ENCODE measurements around the gene CREBBP.

CREBBP gene

DNA sequence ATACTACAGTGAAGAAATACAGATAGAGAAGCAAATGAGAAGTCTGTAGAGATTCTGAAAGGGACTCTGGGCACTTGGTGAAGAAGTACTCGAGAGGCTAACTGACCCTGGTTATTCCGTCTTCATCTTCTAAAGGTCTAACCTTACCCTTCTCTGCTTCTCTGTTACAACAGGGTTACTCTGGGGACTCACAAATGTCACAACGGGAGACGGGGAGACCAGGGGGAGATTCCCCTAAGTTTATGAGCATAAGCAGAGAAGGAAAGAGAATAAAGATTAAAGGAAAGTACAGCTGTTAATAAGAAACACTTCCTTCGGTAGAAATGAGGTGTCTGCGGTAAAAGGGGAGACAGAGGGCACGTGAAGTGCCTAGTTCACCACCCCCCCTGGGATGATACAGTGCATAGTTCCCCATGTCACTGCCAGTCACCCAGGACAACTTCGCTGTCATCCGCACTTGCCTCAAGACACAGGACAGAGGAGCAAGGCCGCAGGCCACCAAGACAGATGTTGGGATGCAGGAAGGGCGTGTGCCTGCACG lies 88.0 kb downstream of the CREBBP start:
- DNase-seq = no peak

DNA sequence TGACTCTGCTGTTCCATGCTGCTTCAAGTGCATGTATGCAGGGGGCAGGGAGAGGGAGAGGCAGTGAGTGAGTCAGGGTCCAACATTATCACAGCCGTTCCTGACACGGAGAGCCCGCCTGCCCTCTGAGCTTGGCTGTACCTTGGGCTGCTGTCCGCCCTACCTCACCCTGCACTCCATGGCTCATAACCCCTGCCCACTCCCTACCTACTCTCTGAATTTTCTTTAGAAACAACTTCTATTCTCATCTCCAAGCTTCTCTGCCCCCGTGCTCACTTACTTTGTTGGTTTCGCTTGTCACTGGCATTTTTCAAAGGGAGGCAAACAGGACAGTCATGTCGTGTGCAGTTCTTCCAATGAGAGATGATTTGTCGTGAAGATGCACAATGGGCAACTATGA lies 88.8 kb downstream of the CREBBP start:
- DNase-seq = no peak

DNA sequence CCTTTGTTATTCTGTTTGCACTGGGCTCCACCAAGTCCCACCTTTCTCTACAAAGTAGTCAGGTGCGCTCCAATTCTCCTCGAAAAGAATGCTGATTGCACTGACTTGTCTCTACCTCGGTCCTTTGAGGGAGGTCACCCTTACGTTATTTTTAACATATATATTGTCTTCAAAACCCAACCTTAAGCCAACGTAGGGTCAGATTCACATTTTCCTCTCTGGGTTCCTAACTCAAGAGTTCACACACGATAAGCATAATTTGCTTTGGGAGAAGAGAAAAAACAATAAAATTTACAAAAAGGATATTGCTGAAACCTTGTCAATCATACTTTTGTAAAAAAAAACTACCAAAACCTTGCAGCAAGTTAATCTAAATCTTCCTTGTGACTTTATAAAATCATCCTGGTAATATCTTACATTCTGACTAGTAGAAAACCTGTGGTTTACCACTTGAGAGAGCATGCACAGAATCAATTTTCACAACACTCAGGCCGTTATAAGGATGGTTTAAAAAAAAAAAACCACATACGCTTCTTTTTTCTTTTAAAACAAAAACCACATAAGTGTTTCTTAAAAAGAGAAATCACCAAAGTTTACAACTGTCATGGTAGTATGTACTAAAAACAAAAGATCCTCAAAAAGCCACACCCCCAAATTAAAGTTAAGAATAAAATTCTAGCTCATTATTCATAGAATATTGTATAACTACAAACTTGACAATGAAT lies 91.0 kb downstream of the CREBBP start:
- no peak for DNase-seq

DNA sequence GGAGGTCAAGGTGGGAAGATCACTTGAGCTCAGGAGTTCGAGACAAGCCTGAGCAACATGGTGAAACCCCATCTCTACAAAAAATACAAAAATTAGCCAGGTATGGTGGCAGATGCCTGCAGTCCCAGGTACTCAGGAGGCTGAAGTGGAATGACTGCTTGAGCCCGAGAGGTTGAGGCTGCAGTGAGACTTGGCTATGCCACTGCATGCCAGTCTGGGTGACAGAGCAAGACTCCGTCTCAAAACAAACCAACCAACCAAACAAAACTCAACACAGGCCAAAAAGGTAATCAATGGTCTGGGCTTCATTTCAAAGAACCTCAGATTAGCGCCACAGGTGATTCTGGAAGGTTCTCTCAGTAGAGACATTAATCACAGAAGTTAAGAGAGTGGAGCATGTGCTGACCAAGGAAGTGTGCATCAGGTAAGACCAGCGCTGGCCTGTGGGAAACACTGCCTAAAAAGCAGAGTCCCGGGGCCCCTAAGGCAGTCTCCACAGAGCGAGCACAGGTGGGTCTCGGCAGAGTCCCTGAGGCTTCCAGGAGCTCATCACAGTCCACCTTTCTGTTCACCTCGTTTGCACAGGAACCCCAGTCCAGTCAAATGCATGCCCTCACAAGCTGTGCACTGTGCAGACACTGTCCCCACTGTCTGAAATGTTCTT lies 91.7 kb downstream of the CREBBP start:
- DNase-seq = no peak

- no peak for DNase-seq
Measured at GRCh38 chr16:3787924-3788661, 92.4 kb downstream of the CREBBP start.

DNA sequence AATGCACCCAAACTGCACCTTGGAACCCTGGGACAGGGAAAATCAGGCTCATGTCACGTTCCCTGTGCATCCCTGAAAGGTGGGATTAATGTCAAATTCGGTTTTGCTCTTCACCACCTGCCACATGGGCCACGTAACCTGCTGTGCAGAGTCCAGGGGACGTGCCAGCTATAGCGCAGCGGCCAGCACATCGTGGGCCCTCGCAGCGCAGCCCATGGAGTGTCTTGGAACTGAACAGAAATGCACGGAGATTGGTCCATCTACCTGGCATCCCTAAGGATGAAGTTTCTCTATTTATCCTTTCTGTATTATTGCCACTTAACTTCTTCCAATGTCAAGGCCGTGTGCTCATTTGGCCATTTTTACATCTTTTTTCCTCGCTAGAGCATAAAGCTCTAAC lies 95.1 kb downstream of the CREBBP start:
- no peak for DNase-seq

- no peak for DNase-seq
Measured at GRCh38 chr16:3783516-3783915, 97.0 kb downstream of the CREBBP start.

- DNase-seq = no peak
Measured at GRCh38 chr16:3782566-3782965, 97.9 kb downstream of the CREBBP start.

DNA sequence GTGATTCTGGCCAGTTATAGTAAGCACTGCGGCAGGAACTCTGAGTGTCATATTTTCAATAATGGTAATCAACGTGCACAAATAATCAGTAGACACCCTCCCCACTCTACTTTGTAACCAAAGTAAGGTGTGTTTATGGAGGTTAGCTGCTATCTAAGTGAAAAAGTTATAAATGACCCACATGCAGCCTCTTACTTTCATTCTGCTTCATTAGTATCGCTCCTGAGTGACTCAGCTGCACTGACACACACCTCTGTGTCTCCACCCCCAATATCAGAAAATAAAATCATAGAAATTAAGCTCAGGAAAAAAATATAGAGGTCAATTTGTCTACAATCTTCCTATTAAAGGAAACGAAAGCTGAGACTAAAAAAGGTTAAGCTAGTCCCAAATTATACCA lies 99.1 kb downstream of the CREBBP start:
- no peak for DNase-seq

GRCh38 chr16:3780570-3780969 lies 99.9 kb downstream of the CREBBP start:
- no peak for DNase-seq

GRCh38 chr16:3776316-3776715 lies 104.2 kb downstream of the CREBBP start:
- DNase-seq = no peak

- DNase-seq = no peak
Measured at GRCh38 chr16:3774819-3775218, 105.7 kb downstream of the CREBBP start.

DNA sequence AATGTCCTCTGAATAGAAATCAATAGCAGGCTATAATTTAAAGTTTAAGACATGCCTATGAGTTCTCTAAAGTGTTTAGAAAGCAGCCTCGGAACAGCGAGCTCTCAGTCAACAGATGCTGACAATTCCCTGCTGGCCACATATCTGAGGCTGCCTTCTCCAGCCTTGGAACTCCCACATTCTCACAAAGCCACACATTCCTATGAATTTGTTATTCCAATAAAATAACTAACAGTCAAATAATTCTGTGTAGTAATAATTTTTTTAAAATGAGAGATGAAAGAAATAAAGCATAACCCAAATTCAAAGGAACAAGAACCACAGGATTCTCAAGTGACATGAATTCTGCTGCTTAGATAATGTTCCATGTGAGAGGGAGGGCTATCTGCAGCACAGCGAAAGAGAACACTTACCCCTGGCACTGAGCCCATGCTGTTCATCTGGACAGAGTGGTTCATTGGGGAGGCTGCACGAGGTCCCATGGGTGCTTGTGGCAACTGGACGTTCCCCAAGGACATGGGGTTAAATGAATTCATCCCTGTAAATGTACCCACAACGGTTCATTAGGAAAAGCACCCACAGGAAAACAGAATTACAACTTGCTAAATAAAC lies 106.3 kb downstream of the CREBBP start:
- peak; percentile 26 for DNase-seq

DNA sequence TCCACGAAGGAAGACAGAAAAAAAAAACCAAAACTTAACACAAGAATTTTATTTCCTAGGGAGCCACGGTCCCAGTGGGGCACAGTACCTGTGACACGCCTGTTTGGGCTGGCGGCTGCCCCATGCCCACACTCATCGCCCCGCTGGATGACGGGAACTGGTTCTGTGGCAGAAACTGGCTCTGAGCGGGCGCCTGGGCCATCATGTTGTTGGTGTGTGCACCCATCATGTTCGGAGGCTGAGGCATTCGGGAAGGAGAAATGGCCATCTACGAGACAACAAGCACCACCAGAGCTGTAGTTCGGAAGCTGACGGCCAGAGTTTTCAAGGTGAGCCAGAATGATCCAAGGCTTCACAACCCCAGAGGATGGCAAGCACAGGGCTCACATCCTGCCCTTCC lies 106.8 kb downstream of the CREBBP start:
- no peak for DNase-seq

DNA sequence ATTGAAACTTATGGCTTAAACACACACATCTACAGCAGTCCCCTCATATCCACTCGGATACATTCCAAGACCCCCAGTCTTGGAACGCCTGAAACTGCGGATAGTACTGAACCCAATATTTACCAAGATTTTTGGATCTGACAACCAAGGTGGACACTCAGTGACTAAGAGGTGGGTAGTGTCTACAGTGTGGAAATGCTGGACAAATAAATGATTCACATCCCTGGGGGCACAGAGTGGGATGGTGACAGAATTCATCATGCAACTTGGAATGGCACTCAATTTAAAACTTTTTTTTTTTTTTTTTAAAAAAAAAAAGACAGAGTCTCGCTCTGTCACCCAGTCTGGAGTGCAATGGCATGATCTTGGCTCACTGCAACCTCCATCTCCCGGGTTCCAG lies 109.0 kb downstream of the CREBBP start:
- no peak for DNase-seq

DNA sequence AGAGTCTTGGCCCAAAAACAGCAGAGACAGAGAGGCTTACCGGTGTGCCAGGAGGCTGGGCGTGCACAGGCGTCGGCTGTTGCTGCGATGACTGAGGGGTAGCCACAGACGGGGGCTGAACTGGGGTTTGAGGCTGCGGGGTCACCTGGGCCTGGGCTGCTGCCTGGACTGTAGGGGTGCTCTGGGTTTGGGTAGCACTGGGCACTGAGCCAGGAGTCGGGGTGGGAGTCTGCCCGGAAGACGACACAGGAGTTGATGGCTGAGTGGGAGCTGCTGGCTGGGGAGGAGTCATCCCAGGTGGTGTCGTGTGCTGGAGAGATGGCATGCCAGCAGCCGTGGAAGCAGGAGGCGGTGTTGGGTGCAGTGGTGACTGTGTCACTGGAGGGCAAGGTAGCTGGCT lies 110.0 kb downstream of the CREBBP start:
- no peak for DNase-seq

GRCh38 chr16:3769942-3770341 lies 110.6 kb downstream of the CREBBP start:
- DNase-seq = no peak

- no peak for DNase-seq
Measured at GRCh38 chr16:3769013-3769412, 111.5 kb downstream of the CREBBP start.

DNA sequence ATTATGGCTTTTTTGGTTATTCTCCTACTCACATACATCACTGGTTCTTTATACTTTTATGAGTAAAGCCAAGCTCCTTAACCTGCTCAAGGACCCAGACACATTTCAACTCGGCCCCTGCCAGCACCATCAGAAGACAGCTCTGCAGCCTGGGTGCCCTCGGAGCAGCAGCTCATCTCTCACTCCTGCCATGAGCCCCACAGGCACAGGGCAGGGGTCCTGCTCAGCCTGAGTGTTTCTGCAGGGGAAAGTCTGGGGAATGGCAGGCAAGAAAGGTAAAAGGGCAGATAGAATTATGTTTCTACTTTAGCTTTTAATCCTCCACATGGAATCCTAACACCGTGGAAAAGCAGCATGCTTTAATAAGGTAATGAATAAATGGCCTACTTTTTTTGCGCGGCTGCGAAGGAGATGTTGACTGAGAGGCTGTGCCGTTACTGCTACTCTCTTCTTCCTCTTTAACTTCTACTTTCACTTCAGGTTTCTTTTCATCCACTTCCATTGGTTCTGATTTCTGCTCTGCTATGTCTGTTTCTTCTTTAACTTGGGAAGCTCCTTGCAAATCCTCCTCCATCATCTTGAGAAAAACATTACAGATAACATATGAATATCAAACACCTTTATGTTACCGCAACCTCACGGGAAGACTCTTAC lies 113.1 kb downstream of the CREBBP start:
- DNase-seq = no peak

DNA sequence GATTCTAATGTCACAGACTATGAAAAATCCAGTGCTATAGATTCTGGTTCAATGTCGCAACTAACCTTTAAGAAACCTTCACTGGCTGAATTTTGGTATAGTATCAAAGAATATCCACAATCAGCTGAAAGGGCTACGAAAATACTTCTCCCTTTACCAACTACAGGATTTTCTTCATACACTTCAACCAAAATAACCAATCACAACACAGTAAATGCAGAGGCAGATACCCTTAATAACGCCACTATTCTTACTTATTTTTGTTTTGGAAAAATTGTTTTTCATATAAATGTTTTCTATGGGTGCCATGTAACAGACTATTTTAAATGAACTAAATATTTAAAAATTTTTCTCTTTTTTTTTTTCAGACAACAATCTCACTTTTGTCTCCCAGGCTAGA lies 114.3 kb downstream of the CREBBP start:
- DNase-seq = no peak

- DNase-seq = no peak
Measured at GRCh38 chr16:3764409-3764808, 116.1 kb downstream of the CREBBP start.

GRCh38 chr16:3762107-3762750 lies 118.3 kb downstream of the CREBBP start:
- DNase-seq = no peak
